ENCODE data around the gene FAM83D.

Gene FAM83D

DNA sequence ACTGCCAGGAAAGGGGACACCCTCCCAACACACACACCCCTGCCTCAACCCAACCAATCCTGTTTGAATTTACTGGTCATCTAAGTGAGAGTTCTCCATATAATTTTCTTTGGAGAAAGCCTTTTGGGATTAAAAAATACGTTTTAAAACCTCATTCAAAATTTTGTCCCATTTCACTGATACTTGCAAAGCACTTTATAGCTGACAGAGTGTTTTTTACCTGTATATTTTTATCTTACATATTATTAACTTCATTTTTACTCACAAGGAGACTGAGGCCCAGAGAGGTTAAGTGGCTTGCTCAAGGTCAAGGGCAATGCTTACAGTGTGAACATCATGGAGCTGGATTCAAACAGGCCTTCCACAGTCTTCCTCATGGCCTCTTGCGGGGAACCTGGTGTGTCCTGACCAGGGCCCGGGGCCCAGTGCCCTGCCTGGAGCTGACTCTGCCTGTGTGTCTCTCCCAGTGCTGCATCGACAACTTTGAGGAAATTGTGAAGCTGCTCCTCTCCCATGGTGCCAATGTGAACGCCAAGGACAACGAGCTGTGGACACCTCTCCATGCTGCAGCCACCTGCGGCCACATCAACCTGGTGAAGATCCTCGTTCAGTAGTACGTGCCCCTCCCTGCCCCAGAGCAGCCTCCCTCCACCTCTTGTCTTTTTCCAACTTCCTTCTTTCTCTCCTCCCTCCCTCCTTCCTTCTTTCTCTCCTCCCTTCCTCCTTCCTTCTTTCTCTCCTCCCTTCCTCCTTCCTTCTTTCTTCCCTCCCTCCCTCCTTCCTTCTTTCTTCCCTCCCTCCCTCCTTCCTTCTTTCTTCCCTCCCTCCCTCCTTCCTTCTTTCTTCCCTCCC is 30.9 kb upstream of the FAM83D start:
- DNase-seq: no peak

DNA sequence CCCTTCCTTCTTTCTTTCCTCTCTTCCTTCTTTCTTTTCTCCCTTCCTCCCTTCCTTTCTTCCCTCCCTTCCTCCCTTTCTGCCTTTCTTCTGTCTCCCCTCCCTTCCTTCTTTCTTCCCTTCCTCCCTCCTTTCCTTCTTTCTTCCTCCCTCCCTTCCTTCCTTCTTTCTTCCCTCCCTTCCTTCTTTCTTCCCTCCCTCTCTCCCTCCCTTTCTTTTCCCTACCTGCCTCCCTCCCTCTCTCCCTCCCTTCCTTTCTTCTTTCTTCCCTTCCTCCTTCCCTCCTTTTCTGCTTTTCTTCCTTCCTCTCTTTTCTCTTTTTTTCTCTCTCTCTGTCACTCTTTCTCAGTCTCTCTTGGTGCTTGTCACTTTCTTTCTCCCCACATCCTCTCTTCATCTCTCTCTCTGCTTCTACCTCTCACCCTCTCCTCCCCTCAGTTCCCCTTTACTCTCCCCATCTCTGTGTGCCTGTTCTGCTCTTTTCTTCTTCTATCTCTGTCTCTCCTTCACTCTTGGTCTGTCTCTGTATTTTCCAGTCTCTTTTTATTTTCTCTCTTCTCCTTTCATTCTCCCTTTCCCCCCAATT is 30.1 kb upstream of the FAM83D start:
- no peak for DNase-seq

DNA sequence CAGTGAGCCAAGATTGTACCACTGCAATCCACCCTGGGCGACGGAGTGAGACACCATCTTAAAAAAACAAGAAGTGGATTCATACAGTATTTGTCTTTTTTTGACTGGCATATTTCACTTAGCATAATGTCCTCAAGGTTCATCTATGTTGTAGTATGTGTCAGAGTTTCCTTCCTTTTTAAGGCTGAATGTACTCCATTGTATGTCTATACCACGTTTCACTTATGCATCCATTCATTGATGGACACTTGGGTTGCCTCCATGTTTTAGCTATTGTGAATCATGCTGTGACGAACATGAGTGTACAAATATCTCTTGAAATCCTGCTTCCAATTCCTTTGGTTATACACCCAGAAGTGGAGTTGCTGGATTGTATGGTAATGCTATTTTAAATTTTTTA is 28.9 kb upstream of the FAM83D start:
- DNase-seq: no peak

DNA sequence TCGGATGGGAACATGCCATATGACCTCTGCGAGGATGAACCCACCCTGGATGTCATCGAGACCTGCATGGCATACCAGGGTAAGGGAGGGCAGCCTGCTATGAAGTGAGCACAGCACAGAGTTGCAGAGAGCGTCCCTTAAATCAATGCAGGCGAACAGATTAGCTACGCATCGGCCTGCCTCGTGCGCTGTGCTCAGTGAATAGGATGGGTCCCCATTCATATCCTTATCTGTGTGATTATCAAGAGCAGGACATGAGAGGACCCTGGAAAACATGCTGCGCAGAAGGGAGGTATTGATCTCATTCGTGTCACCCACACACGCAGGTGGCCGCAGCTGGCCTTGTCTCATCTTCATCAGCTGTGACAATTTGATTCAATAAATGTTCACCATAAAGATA is 25.6 kb upstream of the FAM83D start:
- DNase-seq: no peak

DNA sequence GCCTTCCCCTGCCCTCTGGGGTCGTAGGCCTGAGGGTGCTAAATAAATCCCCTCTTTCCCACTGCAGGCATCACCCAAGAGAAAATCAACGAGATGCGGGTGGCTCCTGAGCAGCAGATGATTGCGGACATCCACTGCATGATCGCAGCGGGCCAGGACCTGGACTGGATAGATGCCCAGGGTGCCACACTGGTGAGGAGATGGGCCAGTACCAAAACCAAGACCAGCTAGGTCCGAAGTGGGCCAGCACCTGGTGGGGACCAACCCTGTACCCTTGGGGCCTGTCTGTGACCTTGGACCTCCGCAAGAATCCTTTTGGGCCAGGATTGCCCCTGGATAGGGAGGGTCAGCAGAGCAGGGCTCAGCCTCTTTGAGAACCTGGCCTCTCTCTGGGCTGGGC is 23.6 kb upstream of the FAM83D start:
- DNase-seq: no peak

DNA sequence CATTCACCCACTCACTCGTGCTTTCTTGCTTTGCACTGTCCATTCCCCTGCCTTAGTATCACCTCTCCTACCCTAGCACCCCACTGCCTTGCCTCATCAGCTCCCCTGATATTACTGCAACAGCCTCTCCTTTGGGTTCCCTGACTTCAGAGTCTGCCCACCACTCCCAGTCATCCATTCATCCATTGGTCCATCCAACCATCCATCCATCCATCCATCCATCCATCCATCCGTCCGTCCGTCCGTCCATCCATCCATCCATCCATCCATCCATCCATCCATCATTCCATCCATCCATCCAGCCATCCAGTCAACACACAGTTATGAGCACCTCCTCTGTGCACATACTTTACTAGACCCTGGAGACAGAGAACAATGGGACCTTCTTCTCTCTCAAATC is 22.9 kb upstream of the FAM83D start:
- DNase-seq: no peak

DNA sequence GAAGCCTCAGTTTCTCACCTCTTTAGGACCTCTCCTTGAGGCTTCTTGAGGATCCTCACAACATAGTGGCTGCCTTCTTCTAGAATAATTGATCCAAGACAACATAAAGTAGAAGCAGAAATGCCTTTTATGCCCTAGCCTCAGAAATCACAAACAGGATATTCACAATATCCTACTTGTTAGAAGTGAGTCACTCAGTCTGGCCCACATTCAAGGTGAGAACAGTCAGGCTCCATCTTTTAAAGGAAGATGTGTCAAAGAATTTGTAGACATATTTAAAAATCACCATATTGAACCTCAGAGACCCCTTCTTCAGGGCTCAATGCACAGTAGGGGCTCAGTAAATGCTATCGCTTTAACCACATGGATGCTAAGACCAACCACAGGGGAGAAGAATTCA is 20.8 kb upstream of the FAM83D start:
- no peak for DNase-seq

DNA sequence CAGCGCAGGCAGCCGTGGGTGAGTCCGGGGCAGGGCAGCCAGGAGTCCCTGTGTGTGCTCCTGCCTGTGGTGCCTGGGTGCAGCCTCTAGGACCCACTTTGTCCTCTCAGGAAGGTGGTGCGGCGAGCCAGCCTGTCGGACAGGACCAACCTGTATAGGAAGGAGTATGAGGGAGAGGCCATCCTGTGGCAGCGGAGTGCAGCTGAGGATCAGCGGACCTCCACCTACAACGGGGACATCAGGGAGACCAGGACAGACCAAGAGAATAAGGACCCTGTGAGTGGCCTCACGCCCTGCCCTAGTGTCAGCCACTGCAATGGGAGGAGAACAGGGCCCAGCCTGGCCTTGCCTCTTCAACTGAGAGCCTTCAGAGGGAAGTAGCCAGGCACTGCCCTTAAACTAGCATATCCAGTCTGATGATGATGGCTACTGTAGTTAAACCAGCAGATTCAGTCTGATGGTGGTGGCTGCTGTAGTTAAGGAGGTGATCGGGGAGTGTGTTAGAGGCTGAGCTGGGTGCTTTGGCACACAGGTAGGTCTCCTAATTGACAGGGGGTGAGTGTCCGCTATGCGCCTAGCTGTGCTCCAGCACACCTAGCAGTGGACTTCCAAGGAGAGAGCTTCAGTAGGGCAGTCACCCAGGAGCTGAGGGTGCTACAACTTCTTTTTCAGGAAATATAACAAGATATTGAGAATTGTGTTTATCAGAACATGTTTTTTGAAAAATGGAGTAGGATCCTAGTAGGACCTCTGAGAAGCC is 18.1 kb upstream of the FAM83D start:
- no peak for DNase-seq

DNA sequence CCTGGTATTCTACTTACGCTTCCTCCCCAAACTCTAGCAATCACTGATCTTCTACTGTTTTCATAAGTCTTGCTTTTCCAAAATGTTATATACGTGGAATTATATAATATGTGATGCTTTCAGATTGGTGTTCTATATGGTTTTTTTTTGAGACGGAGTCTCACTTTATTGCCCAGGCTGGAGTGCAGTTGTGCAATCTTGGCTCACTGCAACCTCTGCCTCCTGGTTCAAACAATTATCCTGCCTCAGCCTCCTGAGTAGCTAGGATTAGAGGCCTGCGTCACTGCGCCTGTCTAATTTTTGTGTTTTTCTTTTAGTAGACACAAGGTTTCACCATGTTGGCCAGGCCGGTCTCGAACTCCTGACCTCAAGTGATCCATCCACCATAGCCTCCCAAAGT is 10.9 kb upstream of the FAM83D start:
- DNase-seq: no peak

DNA sequence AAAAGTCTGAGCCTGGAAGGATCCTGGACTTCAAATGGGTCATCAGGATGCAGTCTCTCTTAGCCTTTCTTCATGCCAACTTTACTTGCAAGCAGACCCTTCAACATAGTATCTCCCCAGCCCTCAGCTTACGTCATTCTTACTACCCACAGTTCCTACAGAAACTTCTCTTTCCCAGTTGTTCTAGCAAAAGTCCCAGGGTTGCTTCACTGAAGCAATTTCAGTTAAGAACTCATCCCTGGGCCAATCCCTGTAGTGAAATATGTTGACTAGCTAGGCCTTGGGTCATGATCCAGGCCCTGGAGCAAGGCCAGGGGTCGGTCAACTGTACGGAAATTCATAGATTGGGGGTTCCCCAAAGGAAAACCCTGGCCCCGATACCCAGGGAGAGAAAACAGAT is 8.6 kb upstream of the FAM83D start:
- no peak for DNase-seq

DNA sequence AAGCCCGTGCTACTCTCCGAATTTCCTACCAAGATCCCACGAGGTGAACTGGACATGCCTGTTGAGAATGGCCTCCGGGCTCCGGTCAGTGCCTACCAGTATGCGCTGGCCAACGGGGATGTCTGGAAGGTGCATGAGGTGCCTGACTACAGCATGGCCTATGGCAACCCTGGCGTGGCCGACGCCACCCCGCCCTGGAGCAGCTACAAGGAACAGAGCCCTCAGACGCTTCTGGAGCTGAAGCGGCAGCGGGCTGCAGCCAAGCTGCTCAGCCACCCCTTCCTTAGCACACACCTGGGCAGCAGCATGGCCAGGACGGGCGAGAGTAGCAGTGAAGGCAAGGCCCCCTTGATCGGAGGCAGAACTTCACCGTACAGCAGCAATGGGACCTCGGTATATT is 8.0 kb upstream of the FAM83D start:
- DNase-seq: no peak

DNA sequence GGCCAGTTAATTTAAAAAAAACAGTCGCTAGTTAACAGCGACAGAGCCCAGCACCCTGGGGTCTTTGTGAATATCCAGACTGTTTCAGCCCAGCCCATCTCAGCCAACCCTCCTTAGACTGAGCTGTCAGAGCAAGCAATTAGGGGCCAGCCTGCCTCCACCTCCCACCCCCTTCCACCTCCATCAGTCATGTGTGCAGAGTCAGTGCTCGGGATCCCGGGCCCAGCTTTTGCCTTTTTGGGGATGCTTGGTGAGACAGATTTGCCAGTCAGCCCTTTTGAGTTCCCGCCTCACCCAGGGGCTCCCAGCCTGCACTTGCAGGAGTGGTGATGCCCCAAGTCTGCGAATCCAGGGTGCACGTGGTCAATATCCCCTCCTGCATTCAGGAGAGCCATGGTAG is 6.5 kb upstream of the FAM83D start:
- DNase-seq: no peak

DNA sequence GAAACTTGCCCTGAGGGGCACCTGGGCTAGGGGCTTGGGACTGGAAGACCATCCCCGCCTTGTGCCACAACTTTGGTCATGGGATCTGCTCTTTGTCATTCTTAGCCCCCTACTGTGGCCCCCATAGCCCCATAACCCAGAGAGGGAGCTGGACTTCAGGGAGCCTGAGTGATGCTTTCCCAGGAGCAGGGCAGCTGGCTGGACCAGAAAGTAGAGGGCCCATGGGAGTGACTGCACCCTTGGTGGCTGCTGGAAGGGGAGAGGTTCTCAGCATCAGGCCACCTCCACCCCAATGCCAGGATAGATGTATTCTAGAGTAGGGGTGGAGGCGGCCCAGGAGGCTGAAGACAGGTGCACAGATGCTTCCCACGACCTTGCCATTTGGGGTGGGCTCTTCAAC is 5.8 kb upstream of the FAM83D start:
- DNase-seq: no peak

DNA sequence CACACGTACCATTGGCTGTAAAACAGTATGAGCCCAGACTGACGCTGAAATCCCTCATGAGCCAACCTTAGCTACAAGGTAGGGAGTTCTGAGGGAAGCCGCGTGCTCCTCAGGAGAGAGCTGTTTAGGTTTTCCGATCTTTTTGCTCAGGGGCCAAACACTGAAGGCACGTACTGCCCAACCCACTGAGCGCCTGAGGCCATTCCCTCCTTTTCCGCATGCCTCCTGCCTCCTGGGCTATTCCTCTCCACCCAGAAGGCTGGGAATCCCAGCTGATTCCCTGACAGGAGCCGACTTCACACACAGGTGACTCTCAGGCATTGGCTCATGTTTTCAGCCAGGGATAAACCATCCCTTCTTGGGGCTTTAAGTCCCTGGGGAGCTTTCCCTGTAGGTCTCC is 5.4 kb upstream of the FAM83D start:
- no peak for DNase-seq

DNA sequence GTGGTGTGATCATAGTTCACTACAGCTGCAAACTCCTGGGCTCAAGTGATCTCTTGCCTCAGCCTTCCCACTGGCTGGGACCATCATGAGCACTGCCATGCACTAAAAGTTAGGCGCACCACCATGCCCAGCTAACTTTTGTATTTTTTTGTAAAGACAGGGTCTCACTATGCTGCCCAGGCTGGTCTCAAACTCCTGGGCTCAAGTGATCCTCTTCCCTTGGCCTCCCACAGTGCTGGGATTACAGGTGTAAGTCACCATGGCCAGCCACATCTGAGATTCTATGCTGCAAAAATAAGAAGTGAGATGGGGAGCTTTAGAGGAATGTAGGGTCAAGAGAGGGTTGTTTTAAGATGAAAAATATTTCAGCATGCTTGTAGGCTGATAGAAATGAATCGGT is 1.5 kb upstream of the FAM83D start:
- DNase-seq: no peak

DNA sequence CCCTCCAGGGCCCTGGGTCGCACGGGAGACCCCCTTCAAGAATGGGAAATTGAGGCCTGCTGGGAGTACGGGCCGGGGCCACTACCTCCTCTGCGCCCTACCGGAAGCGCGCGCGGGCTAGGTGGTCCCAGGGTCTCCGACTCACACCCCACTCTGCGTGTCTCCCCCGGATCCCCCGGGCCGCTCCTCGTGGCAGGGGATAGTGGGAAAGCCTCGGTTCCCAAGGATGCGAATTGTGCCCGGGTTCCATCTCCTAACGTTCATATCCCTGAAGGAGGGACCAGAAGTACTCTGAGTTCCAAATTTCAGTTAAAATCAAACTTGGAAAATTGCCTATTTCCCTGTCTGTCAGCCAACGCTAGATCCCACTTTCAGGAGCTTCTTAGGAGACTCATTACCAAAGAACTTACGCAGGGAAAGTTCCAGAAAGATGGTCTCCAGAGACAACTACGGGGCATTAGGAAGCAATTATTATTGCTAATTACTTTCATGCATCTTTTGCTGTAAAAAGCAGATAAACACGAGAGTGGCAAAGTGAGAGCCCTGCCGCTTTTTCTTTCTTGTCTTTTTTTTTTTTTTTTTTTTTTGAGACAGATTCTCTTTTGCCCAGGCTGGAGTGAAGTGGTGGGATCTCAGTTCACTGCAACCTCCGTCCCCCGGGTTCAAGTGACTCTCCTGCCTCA is 858 bp downstream of the FAM83D start:
- DNase-seq: no peak

DNA sequence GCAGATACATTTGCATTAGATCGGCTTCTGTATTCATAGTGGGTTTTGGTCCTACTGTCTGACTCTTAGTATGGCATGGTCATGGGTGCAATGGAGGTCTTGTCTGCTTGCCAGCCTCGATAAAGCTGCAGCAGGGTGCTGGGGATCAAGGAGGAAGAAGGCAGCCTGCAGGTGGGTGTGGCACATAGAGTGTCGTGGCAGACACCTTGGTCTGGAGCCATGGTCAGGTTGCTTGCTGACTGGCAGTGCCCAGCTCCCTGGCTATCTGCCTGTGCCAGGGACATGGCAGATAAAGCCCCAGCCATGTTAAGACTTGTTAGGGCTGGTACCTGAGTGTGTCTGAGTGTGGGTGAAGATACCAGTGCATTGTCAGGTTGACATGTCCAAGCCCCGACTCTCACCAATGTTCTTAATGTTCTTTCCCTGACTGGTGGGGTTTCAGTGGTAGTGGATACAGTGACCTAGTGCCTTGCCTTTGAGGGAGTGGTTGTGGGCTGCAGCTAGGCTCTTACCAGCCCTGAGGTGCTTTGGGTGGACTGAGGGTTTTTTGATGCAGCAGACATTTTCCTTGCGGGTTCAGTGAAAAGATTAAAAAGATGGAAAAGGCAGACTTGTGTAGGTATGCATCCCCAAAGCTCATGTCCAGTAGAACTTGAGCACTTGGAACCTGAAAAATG is 1.8 kb downstream of the FAM83D start:
- DNase-seq: no peak

DNA sequence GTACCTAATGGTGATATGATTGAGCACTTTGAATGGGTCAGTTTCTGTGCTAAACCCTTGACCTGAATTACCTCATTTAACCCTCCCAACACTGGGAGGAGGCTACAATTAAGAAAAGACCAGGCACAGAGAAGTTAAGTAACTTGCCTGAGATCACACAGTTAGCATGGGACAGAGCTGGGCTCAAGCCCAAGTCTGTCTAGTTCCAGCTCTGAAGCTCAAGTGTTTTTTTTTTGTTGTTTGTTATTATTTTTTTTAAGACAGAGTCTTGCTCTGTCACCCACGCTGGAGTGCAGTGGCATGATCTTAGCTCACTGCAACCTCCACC is 4.0 kb downstream of the FAM83D start:
- DNase-seq: no peak

DNA sequence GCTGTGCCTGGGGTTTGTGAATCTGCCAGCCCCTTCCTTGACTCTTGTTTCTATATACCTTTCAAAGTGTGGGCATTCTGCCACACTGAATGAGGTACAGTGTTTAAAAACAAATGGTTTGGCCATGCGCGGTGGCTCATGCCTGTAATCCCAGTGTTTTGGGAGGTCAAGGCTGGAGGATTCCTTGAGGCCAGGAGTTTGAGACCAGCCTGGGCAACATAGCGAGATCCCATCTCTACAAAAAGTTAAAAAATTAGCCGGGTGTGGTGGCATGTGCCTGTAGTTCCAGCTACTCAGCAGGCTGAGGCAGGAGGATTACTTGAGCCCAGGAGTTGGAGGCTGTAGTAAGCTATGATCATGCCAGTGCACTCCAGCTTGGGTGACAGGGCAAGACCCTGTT is 5.8 kb downstream of the FAM83D start:
- no peak for DNase-seq

DNA sequence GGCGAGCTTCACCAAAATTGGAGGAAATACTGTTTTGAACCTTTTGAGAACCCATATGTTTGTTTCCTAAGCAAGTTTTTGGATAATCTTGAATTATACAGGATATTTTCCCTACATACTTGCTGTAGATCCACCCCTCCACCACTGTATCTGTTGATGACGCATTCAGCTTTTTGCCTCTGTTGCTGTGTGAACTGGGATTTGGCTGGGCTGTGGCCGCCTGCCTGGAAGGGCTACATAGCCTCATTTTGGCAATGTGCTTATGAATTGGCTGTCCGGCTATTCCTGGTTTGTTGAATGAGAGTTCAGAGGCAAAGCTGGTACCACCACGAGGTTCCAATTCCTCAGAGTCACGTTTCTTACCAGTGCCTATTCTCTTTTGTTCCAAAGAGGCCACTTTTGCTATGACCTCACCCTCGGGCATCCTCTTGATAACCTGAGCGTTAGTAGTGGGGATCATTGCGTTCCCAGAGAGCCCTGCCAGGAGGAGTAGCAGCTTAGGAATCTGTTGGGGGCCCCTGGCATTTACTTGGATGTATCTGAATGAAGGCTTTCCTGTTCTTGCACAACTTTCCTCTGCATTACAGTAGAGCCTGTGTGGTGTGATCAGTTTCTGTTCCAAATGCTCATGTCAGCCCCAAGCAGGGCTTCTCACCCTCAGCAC is 6.4 kb downstream of the FAM83D start:
- DNase-seq: no peak

DNA sequence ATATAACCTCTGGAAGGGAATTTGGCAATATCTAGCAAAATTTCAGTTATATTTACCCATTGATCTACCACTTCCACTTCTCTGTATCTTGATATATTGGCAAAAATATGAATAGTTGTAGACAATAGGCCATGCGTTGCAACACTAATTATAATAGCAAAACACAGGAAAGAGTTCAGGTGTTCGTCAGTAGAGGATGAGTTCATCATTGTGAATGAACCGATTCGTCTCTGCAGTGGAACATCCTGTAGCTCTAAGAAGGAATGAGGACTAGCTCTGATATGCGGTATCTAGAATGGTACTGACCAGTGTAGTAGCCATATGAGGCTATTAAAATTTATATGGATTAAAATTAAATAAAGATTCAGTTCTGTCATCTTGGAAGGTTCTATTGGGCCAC is 8.3 kb downstream of the FAM83D start:
- no peak for DNase-seq

DNA sequence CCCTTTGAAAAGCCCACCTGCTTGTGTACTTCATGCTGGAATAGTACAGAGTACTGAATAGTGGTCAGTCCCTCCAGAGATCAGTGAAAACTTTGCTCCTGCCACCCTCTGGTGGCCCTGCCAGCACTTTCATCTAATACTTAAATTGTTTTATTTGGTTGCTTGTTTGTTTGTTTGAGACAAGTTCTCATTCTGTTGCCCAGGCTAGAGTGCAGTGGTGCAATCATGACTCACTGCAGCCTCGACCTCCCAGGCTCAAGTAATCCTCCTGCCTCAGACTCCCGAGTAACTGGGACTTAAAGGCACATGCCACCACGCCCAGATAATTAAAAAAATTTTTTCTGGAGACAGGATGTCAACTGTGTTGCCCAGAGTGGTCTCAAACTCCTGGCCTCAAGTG is 9.1 kb downstream of the FAM83D start:
- no peak for DNase-seq

DNA sequence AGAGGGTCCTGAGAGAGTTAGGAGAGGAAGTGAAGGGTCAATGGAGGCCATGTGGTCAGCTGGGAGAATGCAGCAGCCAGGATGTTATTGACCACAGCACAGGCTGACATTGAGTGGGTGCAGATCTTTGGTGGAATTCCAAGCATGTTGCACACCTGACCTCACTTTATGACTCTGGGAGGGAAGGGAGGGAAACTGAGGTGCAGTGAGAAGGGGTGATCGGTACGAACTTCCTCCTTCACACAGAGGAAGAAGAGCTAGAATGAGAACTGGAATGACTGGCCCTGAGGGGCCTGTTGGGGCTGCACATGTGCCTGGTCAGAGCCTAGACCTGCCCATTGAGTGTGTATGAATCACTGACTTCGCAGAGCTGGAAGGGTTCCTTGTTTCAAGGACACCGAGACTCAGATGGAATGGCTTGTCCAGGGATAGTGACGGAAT is 9.8 kb downstream of the FAM83D start:
- DNase-seq: no peak

All from SHP77 (cell line).